GM18526 (cell line): ENCODE measurements around the gene TAF1B.

Experiments used
- POLR2A ChIP-seq: IDR thresholded peaks from 3 replicates; pipeline ENCODE4 v1.6.1; 2011; ENCODE audit not compliant: insufficient read length; ENCODE audit errors: extremely low read depth

The TAF1B gene

DNA sequence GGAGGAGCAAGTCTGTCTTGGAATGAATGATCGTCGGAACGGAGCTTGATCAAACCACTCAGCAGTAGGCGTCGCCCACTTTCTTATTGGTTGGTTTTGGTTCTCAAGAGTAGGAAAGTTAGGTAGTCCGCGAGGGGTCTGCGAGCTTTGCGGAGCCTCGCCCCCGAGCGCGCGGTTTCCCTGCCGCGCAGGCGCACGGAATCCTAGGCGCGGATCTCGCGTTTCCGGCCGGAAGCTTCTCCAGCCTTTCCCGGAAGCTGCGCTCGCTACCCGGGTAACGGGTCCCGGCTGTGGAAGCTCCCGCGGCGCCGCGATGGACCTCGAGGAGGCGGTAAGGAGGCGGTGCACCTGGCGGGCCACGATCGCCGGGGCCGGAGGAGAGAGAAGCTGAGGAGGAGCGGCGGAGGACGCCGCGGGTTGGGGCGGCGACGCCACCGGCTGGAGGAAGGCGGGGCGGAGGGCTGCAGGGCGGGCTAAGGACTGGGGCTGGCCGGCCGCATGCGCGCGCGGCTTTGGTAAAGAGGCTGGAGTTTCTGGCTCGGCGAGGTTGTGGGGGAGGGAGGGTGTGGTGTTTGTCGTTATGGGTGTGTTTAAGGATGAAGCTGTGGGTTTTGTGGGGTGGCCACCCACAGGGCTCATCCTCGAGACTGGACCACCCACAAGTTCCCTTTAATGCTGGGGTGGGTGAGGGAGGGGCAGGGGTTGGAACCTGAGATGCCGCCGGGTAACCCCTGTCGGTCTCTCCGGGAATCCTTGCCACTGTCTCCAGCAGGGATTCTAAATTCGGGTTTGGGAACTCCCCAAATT lies at the start of gene TAF1B:
TAF1B (plus strand) TSS at position 246 of the 807 bp plus-strand sequence; CDS start at position 314, 68 bp downstream.
- peak; percentile 70 for TF ChIP-seq POLR2A

DNA sequence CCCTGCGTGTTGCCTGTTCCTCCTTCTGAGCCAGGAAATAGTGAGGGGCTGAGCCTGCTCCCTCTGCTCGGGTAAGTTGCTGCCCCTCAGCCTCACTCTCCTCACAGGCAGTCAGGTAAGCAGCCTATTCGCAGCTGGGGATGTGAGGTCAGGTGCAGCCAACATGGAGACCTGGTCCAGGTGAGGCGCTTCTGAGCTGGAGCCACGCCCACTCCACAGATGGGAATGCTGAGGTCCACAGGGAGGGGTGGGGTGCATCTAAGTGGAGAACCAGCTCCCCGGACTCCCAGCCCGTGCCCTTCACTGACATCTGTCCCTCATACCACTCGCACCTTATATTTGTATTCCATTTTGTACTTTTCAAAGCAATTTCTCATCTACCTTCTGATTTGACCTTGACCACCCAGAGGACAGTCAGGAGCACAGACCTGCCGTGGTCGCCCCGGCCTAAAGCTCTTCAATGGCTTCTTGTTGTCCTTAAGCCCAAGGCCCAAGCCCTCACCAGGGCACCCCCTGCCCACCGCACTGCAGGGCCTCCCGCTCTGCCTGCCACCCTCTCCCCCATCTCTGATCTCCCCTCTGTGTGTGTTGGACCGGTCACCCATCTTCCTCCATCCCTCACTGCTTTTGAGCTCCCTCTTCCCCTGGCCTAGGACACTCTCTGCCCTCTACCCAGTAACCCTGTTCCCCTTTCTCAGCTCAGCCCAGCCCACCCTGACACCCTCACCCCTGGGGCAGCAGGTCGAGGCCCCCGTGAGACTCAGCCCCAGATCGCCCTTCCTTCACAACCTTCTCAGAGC lies 49.2 kb upstream of the TAF1B start:
- no peak for TF ChIP-seq POLR2A

DNA sequence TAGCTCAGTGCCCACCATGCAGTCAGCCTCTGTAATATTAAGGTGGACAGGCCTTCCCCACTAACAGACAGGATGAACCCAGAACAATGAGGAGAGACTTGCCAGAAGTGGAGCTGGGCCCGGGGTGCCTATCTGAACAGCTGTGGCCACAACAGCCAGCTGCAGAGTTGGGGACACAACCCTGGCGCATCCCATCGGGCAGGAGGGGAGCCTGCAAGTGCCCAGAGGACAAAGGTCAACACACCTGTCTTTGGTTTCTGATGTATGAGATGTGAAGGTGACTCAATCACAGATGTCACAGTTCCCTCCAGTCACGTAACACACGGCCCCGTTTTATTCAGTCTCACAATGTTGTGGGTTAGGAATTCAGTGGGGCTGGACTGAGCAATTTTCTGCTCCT lies 48.2 kb upstream of the TAF1B start:
- TF ChIP-seq POLR2A: no peak

DNA sequence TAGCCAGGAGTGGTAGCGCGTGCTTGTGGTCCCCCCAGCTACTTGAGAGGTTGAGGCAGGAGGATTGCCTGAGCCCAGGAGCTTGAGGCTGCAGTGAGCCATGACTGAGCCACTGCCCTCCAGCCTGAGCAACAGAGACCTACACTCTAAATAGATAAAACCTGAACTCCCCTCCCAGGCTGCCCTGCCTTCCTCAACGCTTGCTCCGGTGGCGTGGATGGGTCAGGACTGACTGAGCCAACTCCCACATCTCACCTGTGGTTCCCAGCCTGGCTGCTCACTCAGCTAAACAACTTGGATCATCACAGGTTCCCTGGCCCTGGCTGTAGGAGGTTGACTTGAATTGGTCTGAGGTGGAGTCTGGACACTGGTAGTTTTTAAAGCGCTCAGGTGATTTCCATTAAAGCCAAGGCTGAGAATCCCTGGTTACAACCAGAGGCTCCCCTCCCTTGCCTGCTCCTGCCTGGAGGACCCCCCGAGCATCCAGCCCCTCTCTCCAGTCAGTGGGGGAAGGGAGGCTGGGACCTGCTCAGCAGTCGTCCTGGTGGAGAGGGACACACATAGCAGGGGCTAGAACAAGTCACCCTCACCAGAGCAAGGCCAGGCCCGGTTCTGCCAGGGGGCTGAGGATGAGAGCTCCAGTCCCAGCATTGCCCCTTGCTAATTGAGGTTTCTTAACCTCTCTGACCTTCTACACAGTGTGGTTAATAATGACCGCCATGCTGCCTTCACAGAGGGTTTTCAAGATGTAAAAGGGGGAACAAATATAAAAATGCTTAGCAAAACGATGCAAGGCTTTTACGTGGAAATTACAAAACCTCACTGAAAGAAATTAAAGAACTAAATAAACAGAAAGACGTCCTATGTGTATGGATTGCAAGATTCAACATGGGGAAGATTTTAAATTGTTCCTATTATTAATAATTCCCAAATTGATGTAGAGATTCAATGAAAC lies 46.9 kb upstream of the TAF1B start:
- TF ChIP-seq POLR2A: no peak

DNA sequence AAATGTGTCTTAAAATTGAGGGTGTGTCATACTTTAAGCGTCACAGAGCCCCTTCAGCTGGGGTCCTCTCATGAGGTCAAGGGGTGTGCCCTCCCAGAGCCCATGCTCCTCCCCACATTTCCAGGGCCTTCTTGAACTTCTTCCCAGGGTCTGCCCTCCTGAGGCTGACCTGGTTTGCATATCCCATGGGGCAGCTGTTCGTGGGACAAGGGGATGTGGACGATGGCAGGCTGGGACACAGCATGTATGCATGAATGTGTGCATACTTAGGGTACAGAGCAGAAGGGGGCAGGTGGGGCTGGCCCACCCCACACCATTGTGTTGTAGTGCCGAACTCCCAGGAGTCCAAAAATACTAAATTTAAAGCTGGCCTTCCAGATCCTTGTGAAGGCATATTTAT lies 46.2 kb upstream of the TAF1B start:
- no peak for TF ChIP-seq POLR2A

DNA sequence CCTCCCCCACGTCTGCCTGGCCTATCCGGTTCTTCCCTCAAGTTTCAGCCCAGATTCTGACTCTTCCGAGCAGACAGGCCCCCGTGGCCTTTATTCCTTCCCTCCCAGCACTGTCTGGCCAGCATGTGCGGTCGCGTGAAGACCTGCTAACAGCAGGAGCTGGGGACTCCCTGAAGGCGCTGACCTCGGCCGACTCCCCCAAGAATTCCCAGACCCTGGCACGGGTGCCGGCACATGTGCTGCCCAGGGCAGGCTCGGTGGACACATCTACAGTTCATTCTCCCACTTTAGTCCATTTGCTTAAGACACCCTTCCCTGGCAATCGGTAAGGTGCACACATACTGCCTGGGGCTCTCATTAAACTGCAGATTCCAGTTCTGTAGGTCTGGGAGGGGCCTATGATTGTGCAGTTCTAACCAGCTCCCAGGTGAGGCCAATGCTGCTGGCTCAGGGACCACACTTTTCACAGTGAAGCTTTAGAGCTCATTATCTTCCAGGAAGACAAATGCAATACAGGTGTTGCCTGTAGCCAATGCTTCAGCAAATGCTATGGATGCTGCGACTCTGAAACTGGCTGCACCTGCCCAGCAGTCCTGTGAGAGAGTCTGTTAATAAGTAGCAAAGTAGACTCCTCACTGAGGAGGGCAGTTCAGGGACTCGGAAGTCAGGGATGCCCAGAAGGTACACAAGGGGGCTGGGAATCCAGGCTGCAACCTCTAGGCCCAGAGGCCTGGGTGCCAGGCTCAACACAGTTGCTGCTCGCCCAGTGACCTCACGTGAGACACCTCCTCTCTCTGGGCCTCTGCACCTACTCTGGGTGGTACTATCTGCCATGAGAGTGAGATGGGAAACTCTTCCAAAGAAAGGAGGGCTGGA lies 45.4 kb upstream of the TAF1B start:
- TF ChIP-seq POLR2A: no peak

DNA sequence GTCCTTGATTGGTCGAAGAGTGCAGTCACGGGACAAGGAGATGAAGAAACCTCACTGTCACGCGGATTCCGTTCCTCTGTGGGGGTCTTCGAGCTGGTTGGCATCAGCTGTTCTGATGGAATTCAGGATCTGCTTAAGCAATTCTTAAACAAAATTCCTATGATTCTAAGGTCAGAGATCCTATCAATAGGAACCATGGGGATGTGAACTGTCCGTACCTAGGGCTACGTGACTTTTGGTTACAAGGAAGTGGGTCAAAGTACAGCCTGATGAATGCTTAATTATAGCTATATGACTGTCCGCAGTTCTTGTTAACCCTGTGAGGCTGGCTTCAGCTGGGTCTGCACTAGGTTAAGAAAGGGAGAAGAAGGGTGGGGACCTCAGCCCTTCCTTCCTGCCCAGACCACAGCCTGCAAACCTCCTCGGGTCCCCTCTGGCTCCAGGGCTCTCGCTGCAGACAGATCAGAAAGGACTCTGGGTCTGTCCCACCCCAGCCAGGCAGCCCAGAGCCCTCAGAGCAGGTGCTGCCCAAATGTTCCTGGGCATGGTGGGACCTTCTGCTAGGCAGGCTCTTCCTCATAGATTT lies 44.2 kb upstream of the TAF1B start:
- TF ChIP-seq POLR2A: no peak

- TF ChIP-seq POLR2A: no peak
These were observed 43.3 kb upstream of the TAF1B start for GRCh38 chr2:9799729-9800632.

- TF ChIP-seq POLR2A: no peak
These were observed 42.7 kb upstream of the TAF1B start for GRCh38 chr2:9800639-9800974.

DNA sequence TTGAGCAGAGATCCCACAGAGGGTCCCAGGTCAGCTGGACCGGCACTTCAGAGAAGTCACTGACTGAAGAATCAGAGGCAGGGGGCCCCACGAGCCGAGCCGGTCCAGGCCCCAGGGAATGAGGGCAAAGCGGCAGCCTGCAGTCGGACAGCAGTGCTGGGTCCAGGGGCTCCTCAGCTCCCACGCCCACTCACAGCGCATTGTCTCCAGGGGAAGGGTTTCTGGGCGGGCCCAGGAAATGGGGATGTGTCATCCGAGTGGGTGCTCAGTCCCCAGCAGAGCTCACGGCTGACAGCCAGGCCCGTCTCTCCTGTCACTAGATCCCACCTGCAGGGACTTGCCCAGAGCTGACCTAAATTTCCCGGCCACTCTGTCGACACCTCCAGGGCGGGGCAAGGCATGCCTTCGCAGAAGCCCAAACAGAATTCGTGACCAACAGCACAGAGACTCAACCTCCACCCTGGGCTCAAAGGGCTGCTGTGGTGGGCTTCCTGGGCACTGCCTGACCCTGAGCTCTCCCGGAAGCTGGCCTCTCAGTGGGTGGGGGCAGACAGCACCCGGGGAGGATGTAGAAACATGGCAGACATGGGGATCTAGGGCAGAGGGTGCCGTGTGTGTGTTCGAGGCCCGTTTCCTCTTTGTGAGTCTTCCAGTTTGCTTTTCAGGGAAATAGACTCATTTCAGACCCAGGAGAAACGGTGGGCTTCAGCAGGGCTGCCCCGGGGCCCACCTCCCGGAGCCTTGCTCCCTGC lies 42.1 kb upstream of the TAF1B start:
- no peak for TF ChIP-seq POLR2A

- no peak for TF ChIP-seq POLR2A
These were observed 40.7 kb upstream of the TAF1B start for GRCh38 chr2:9802576-9802993.

GRCh38 chr2:9803023-9803805 lies 40.1 kb upstream of the TAF1B start:
- TF ChIP-seq POLR2A: no peak
